Skeletal muscle satellite cell (primary cell): ENCODE data around the gene EXOC8.
A peak's percentile ranks its signal among the peaks of the same experiment; 100 is the strongest.
"Not testable (repeated sequence)": the region's sequence is repeated elsewhere in the genome, so short reads cannot be mapped to it uniquely, and the experiment has no call there.

Experiments
- H3K27me3 ChIP-seq: 2 replicates; pipeline ENCODE4 v1.7.0; 2013; ENCODE audit warnings: low read length; ENCODE audit not compliant: control insufficient read depth, insufficient read depth
- H3K36me3 ChIP-seq: 2 replicates; pipeline ENCODE4 v1.7.0; 2013; ENCODE audit warnings: mild to moderate bottlenecking, control low read depth, low read length; ENCODE audit not compliant: insufficient read depth
- H3K4me1 ChIP-seq: 2 replicates; pipeline ENCODE4 v1.7.0; 2013; ENCODE audit warnings: low read length; ENCODE audit not compliant: control insufficient read depth, insufficient read depth
- H3K4me2 ChIP-seq: 2 replicates; pipeline ENCODE4 v1.7.0; 2013; ENCODE audit warnings: mild to moderate bottlenecking, low read length
- H3K4me3 ChIP-seq: 2 replicates; pipeline ENCODE4 v1.7.0; 2013; ENCODE audit warnings: low read length
- H3K9ac ChIP-seq: 2 replicates; pipeline ENCODE4 v1.7.0; 2013; ENCODE audit warnings: mild to moderate bottlenecking, low read depth, low read length, moderate library complexity
- H3K9me3 ChIP-seq: replicated peaks from 2 replicates; pipeline ENCODE4 v1.7.0; 2013; ENCODE audit warnings: mild to moderate bottlenecking, control low read depth, low read length

EXOC8 gene

GRCh38 chr1:231348856-231349255 is 11.2 kb upstream of the EXOC8 start:
- H3K27me3 ChIP-seq, H3K4me1 ChIP-seq, H3K4me3 ChIP-seq, H3K4me2 ChIP-seq, H3K9me3 ChIP-seq, H3K9ac ChIP-seq: not testable (repeated sequence)
- peaks cover 45% of the 10 kb centered on the region for H3K36me3 ChIP-seq

GRCh38 chr1:231348442-231348841 is 10.8 kb upstream of the EXOC8 start:
- Histone ChIP-seq H3K4me2 (no peak overlapping the region), H3K4me1 (no peaks in the 10 kb centered on the region), H3K9ac (no peak overlapping the region), H3K9me3 (no peaks in the 10 kb centered on the region), H3K4me3 (no peak overlapping the region), H3K27me3 (no peaks in the 10 kb centered on the region), H3K36me3 (peaks cover 47% of the 10 kb centered on the region)

GRCh38 chr1:231347961-231348360 is 10.3 kb upstream of the EXOC8 start:
- Histone ChIP-seq H3K4me3 (no peak overlapping the region), H3K9me3 (no peaks in the 10 kb centered on the region), H3K4me1 (no peaks in the 10 kb centered on the region), H3K36me3 (peaks cover 48% of the 10 kb centered on the region), H3K9ac (no peak overlapping the region), H3K27me3 (no peaks in the 10 kb centered on the region), H3K4me2 (no peak overlapping the region)

GRCh38 chr1:231340328-231341013 is 2.8 kb upstream of the EXOC8 start:
- Histone ChIP-seq H3K27me3 (no peaks in the 10 kb centered on the region), H3K4me2 (no peak overlapping the region), H3K9me3 (no peaks in the 10 kb centered on the region), H3K4me1 (peaks cover 18% of the 10 kb centered on the region), H3K9ac (no peak overlapping the region), H3K4me3 (no peak overlapping the region), H3K36me3 (peaks cover 11% of the 10 kb centered on the region)

GRCh38 chr1:231338270-231339128 is 847 bp upstream of the EXOC8 start, which contains the start of gene SPRTN:
Gene SPRTN, plus strand, starts transcription at chr1:231338293. Its CDS starts 91 bp downstream, at chr1:231338384.
- H3K27me3 ChIP-seq: no peaks in the 10 kb centered on the region
- H3K4me2 ChIP-seq: peak within 1 kb of the TSS; percentile 98
- peak within 1 kb of the TSS; percentile 91 for H3K4me3 ChIP-seq
- peaks cover 30% of the 10 kb centered on the region for H3K4me1 ChIP-seq
- H3K9me3 ChIP-seq: no peaks in the 10 kb centered on the region
- peak within 1 kb of the TSS; percentile 95 for H3K9ac ChIP-seq
- peaks cover 15% of the 10 kb centered on the region for H3K36me3 ChIP-seq

- peak overlapping the region; percentile 98 for H3K4me2 ChIP-seq
- H3K27me3 ChIP-seq: no peaks in the 10 kb centered on the region
- peak overlapping the region; percentile 91 for H3K4me3 ChIP-seq
- H3K9me3 ChIP-seq: no peaks in the 10 kb centered on the region
- peak overlapping the region; percentile 95 for H3K9ac ChIP-seq
- H3K4me1 ChIP-seq: peaks cover 37% of the 10 kb centered on the region
- H3K36me3 ChIP-seq: peaks cover 16% of the 10 kb centered on the region
Observed at GRCh38 chr1:231337043-231337471, 595 bp downstream of the EXOC8 start.

- H3K27me3 ChIP-seq: no peaks in the 10 kb centered on the region
- H3K9me3 ChIP-seq: no peaks in the 10 kb centered on the region
- H3K4me3 ChIP-seq: peak overlapping the region; percentile 91
- peak overlapping the region; percentile 95 for H3K9ac ChIP-seq
- H3K36me3 ChIP-seq: peaks cover 11% of the 10 kb centered on the region
- peak overlapping the region; percentile 98 for H3K4me2 ChIP-seq
- H3K4me1 ChIP-seq: peaks cover 37% of the 10 kb centered on the region
Observed at GRCh38 chr1:231335663-231336602, 1.7 kb downstream of the EXOC8 start.

GRCh38 chr1:231334952-231335351 is 2.7 kb downstream of the EXOC8 start:
- Histone ChIP-seq H3K27me3 (no peaks in the 10 kb centered on the region), H3K9me3 (no peaks in the 10 kb centered on the region), H3K4me3 (peak overlapping the region; percentile 91), H3K4me1 (peaks cover 37% of the 10 kb centered on the region), H3K36me3 (peaks cover 10% of the 10 kb centered on the region), H3K4me2 (peak overlapping the region; percentile 98), H3K9ac (peak overlapping the region; percentile 48)

GRCh38 chr1:231334079-231334666 is 3.5 kb downstream of the EXOC8 start:
- H3K9me3 ChIP-seq: no peaks in the 10 kb centered on the region
- peaks cover 33% of the 10 kb centered on the region for H3K4me1 ChIP-seq
- H3K9ac ChIP-seq: peak overlapping the region; percentile 48

GRCh38 chr1:231332761-231333160 is 4.9 kb downstream of the EXOC8 start:
- H3K4me3 ChIP-seq: peak overlapping the region; percentile 91

More at GRCh38 chr1:231334079-231334666, 3.5 kb downstream of the EXOC8 start:
- H3K27me3 ChIP-seq: no peaks in the 10 kb centered on the region
- peak overlapping the region; percentile 98 for H3K4me2 ChIP-seq
- peaks cover 10% of the 10 kb centered on the region for H3K36me3 ChIP-seq
- H3K4me3 ChIP-seq: peak overlapping the region; percentile 91

More at GRCh38 chr1:231332761-231333160, 4.9 kb downstream of the EXOC8 start:
- H3K36me3 ChIP-seq: peaks cover 10% of the 10 kb centered on the region
- no peaks in the 10 kb centered on the region for H3K9me3 ChIP-seq
- H3K27me3 ChIP-seq: no peaks in the 10 kb centered on the region
- peak overlapping the region; percentile 98 for H3K4me2 ChIP-seq
- no peak overlapping the region for H3K9ac ChIP-seq
- peaks cover 32% of the 10 kb centered on the region for H3K4me1 ChIP-seq
